Astrocyte (in vitro differentiated cells and primary cell): Measurements from ENCODE around the gene CACNA1A. TPM values are rescaled to one million over a fixed set of nuclear protein-coding genes. Genes with fewer than 3 reads are reported as not detected.
"Not testable (repeated sequence)": the region's sequence is repeated elsewhere in the genome, so short reads cannot be mapped to it uniquely, and the experiment has no call there.

Experiments used
- DNase-seq: peaks from one replicate; pipeline ENCODE4 v3.0.0-alpha.2; 2010; ENCODE audit warnings: low read depth
- FAIRE-seq: peaks from 2 replicates; lab custom pipeline; 2011; peaks lifted over from hg19 to GRCh38; lab: Jason Lieb, UNC
- H2AFZ ChIP-seq: 2 replicates; pipeline ENCODE4 v1.6.0; 2012; ENCODE audit warnings: low read depth, low read length, inconsistent platforms
- H3K27ac ChIP-seq: 2 replicates; pipeline ENCODE4 v1.5.1; 2011; ENCODE audit warnings: low read depth, low read length, inconsistent platforms
- H3K27me3 ChIP-seq: 2 replicates; pipeline ENCODE4 v1.6.0; 2011; ENCODE audit warnings: low read length, inconsistent platforms; ENCODE audit not compliant: insufficient read depth
- H3K36me3 ChIP-seq: 2 replicates; pipeline ENCODE4 v1.5.1; 2011; ENCODE audit warnings: low read length, inconsistent platforms; ENCODE audit not compliant: insufficient read depth
- H3K4me1 ChIP-seq: 2 replicates; pipeline ENCODE4 v1.5.1; 2011; ENCODE audit warnings: low read length, inconsistent platforms; ENCODE audit not compliant: insufficient read depth
- H3K4me2 ChIP-seq: 2 replicates; pipeline ENCODE4 v1.6.0; 2012; ENCODE audit warnings: low read length, inconsistent platforms
- H3K4me3 ChIP-seq: 2 replicates; pipeline ENCODE4 v1.5.1; 2011; ENCODE audit warnings: low read depth, mild to moderate bottlenecking, low read length, inconsistent platforms; ENCODE audit not compliant: insufficient read depth
- H3K79me2 ChIP-seq: 2 replicates; pipeline ENCODE4 v1.6.0; 2012; ENCODE audit warnings: mild to moderate bottlenecking, low read length, inconsistent platforms; ENCODE audit not compliant: insufficient read depth
- H3K9ac ChIP-seq: 2 replicates; pipeline ENCODE4 v1.6.0; 2012; ENCODE audit warnings: mild to moderate bottlenecking, low read length, inconsistent platforms
- H3K9me3 ChIP-seq: 2 replicates; pipeline ENCODE4 v1.5.1; 2012; ENCODE audit warnings: low read depth, mild to moderate bottlenecking, low read length, inconsistent platforms; ENCODE audit not compliant: insufficient read depth
- H4K20me1 ChIP-seq: 2 replicates; pipeline ENCODE4 v1.6.0; 2012; ENCODE audit warnings: low read length, inconsistent platforms; ENCODE audit not compliant: insufficient read depth
- H3K27ac Mint-ChIP-seq: one replicate; pipeline ENCODE4 v1.8.0; 2021; ENCODE audit warnings: mild to moderate bottlenecking, mixed read lengths; ENCODE audit not compliant: unreplicated experiment
- H3K27me3 Mint-ChIP-seq: one replicate; pipeline ENCODE4 v1.8.0; 2021; ENCODE audit warnings: low read depth, mixed read lengths; ENCODE audit not compliant: unreplicated experiment
- H3K36me3 Mint-ChIP-seq: one replicate; pipeline ENCODE4 v1.8.0; 2021; ENCODE audit warnings: low read depth, mixed read lengths; ENCODE audit not compliant: unreplicated experiment
- H3K4me1 Mint-ChIP-seq: one replicate; pipeline ENCODE4 v1.8.0; 2021; ENCODE audit warnings: low read depth, mixed read lengths; ENCODE audit not compliant: unreplicated experiment
- H3K4me3 Mint-ChIP-seq: one replicate; pipeline ENCODE4 v1.8.0; 2021; ENCODE audit warnings: mild to moderate bottlenecking, moderate library complexity, mixed read lengths; ENCODE audit not compliant: unreplicated experiment
- H3K9me3 Mint-ChIP-seq: one replicate; pipeline ENCODE4 v1.8.0; 2021; ENCODE audit warnings: mild to moderate bottlenecking, mixed read lengths; ENCODE audit not compliant: unreplicated experiment
- CTCF ChIP-seq: IDR thresholded peaks from 2 replicates; pipeline ENCODE4 v1.5.1; 2011; ENCODE audit warnings: low read depth, mild to moderate bottlenecking, inconsistent platforms, low read length, moderate library complexity; ENCODE audit not compliant: insufficient read depth
- EZH2 ChIP-seq: IDR thresholded peaks from 2 replicates; pipeline ENCODE4 v1.6.1; 2012; ENCODE audit warnings: mild to moderate bottlenecking, low read length, inconsistent platforms; ENCODE audit not compliant: insufficient read depth
- total RNA-seq: library from RNA; stranded (reverse); gene quantifications from 2 replicates; pipeline ENCODE4 v1.2.1, GENCODE V29; 2021

CACNA1A gene
- total RNA-seq, 1 donor from 2014 or later, result 9.4 TPM

DNA sequence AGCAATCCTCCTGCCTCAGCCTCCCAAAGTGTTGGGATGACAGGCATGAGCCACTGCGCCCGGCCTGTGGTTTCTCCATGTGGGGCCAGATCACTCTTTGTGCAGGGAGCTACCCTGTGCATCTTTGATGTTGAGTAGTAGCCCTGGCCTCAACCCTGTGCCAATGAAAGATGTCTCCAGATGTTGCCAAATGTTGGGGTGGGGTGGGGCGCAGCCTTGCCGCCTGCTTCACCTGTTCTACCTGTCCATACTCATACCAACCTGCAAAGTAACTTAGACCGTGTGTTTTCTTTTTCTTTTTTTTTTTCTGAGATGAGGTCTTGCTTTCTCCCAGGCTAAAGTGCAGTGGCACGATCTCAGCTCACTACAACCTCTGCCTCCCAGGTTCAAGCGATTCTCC, 335.1 kb downstream of the CACNA1A start:
- no peak overlapping the region for H2AFZ ChIP-seq
- no peaks in the 10 kb centered on the region for H4K20me1 ChIP-seq
- H3K9ac ChIP-seq, result no peak overlapping the region
- no peaks in the 10 kb centered on the region for H3K36me3 ChIP-seq
- no peak overlapping the region for H3K4me3 Mint-ChIP-seq
- H3K4me3 ChIP-seq, result no peak overlapping the region
- DNase-seq, result no peak
- H3K27ac Mint-ChIP-seq, result no peak overlapping the region
- peaks cover 25% of the 10 kb centered on the region for H3K4me1 Mint-ChIP-seq
- H3K4me2 ChIP-seq, result no peak overlapping the region
- no peaks in the 10 kb centered on the region for H3K36me3 Mint-ChIP-seq
- H3K9me3 Mint-ChIP-seq, result no peaks in the 10 kb centered on the region
- no peaks in the 10 kb centered on the region for H3K27me3 Mint-ChIP-seq
- no peaks in the 10 kb centered on the region for H3K27me3 ChIP-seq
- H3K27ac ChIP-seq, result no peak overlapping the region
- TF ChIP-seq CTCF, result no peak
- TF ChIP-seq EZH2, result no peak
- H3K4me1 ChIP-seq, result peaks cover 34% of the 10 kb centered on the region
- FAIRE-seq, result no peak
- peaks cover 2% of the 10 kb centered on the region for H3K79me2 ChIP-seq
- no peaks in the 10 kb centered on the region for H3K9me3 ChIP-seq

DNA sequence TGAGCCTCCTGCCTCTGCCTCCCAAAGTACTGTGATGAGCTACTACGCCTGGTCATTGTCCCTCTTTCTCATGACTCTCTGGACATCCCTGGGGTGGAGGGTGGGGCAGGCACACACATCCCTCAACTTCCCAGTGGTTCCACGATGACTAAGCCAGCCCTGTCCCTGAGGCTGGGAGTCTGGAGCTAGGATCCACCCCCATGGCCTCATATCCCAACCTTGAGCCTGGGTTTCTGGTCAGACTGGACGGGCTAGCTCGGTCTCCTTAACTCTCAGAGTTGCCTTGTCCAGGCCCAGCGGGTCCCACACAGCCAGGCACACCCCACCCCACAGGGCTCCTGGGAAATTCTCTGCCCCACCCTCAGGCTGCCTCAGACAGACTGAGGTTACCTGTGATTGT, 336.5 kb downstream of the CACNA1A start:
- no peaks in the 10 kb centered on the region for H3K9me3 ChIP-seq
- peaks cover 2% of the 10 kb centered on the region for H3K79me2 ChIP-seq
- H3K27ac ChIP-seq, result peak overlapping the region; percentile 42
- peaks cover 28% of the 10 kb centered on the region for H3K4me1 Mint-ChIP-seq
- peak overlapping the region; percentile 19 for H2AFZ ChIP-seq
- no peak for FAIRE-seq
- H3K4me3 ChIP-seq, result no peak overlapping the region
- peak overlapping the region; percentile 1 for H3K4me3 Mint-ChIP-seq
- H3K4me2 ChIP-seq, result peak overlapping the region; percentile 36
- H3K4me1 ChIP-seq, result peaks cover 42% of the 10 kb centered on the region
- peak; percentile 48 for DNase-seq
- H3K27me3 Mint-ChIP-seq, result no peaks in the 10 kb centered on the region
- H3K36me3 Mint-ChIP-seq, result no peaks in the 10 kb centered on the region
- no peaks in the 10 kb centered on the region for H3K9me3 Mint-ChIP-seq
- no peaks in the 10 kb centered on the region for H3K27me3 ChIP-seq
- TF ChIP-seq CTCF, result no peak
- no peak for TF ChIP-seq EZH2
- H3K36me3 ChIP-seq, result no peaks in the 10 kb centered on the region
- no peak overlapping the region for H3K27ac Mint-ChIP-seq
- no peaks in the 10 kb centered on the region for H4K20me1 ChIP-seq
- no peak overlapping the region for H3K9ac ChIP-seq

GRCh38 chr19:13166151-13166550, 340.1 kb downstream of the CACNA1A start:
- H3K4me1 ChIP-seq, result peaks cover 57% of the 10 kb centered on the region
- DNase-seq, H3K36me3 ChIP-seq, H3K36me3 Mint-ChIP-seq, H3K9ac ChIP-seq, H3K27ac ChIP-seq, H3K4me3 Mint-ChIP-seq, H3K27ac Mint-ChIP-seq, H2AFZ ChIP-seq, FAIRE-seq, H3K9me3 Mint-ChIP-seq, H3K9me3 ChIP-seq, H3K27me3 ChIP-seq, H3K4me3 ChIP-seq, H4K20me1 ChIP-seq, H3K27me3 Mint-ChIP-seq, H3K79me2 ChIP-seq, H3K4me2 ChIP-seq: not testable (repeated sequence)
- peaks cover 30% of the 10 kb centered on the region for H3K4me1 Mint-ChIP-seq
